Ureter (tissue), 1 donor: ENCODE data around the gene UTS2R. TPM values are rescaled to one million over a fixed set of nuclear protein-coding genes. Genes with fewer than 3 reads are reported as not detected.
A peak's percentile ranks its signal among the peaks of the same experiment; 100 is the strongest.
"Not testable (repeated sequence)": the region's sequence is repeated elsewhere in the genome, so short reads cannot be mapped to it uniquely, and the experiment has no call there.

Experiments
- DNase-seq: peaks from one replicate; pipeline ENCODE4 v3.0.0-alpha.2; 2020; ENCODE audit warnings: low spot score
- total RNA-seq: library from RNA; stranded (reverse); gene quantifications from one replicate; pipeline ENCODE4 v1.2.4, GENCODE V29; 2023
- donor health status: DM: yes; HTN: yes; CAD: no.

Gene UTS2R
- total RNA-seq, 1 donor from 2014 or later: not detected

DNA sequence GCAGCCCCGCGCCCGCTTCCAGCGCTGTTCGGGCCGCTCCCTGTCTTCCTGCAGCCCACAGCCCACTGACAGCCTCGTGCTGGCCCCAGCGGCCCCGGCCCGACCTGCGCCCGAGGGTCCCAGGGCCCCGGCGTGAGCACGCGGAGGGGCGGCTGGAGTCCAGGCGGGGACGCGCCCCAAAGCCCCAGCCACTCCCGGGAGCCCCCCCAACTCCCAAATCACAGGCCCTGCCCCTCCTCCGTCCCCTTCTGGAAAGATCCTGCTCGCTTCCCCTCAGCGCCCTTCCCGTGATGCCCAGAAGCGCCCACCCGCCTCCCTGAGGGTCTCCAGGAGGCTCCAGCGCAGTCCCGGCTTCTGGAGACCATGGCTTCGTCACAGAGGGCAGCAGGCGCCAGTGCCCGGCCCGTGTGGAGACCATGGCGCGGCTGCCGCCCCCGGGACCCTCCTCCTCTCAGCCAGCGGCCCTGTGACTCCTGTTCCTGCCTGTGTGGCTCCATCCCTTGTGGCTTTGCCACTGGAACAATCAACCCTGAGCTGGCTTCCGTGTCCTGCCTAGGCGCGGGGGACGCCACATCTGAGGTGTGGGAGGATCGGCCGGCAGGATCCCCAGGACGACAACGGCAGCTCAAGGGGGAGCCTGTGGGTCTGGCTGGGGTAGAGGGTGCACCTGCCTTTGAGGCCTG lies 3.9 kb downstream of the UTS2R start:
- no peak for DNase-seq

DNA sequence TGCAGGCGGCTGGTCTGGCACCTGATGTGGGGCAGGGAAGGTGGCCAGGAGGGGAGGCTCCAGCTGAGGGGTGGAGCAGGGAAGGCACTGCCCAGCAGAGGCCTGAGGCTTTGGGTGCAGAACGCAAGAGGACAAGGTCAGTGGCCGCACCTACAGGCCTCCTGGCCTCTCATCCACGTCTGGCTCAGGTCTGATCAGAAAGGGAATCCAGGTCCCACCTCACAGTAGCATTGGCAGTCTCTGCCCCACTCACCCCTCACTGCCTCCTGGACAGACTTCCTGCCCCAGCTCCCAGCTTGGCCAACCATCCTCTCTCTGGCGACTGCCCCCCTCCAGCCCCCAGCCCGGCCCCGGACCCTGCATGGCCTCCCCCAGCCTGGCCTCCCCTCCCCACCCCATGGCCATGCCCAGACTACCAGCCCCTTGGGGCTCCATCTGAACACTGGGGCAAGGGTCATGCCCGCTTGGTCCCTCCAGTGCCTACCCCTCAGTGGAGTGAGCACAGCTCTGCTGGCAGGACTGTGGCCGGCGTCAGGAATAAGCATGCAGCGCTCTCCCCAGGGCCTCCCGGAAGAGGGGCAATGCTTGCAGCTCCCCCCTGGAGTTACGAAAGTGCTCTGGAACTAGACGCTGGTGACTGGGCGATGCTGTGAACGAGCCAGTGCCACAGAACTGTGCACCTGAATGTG lies 4.6 kb downstream of the UTS2R start:
- no peak for DNase-seq

DNA sequence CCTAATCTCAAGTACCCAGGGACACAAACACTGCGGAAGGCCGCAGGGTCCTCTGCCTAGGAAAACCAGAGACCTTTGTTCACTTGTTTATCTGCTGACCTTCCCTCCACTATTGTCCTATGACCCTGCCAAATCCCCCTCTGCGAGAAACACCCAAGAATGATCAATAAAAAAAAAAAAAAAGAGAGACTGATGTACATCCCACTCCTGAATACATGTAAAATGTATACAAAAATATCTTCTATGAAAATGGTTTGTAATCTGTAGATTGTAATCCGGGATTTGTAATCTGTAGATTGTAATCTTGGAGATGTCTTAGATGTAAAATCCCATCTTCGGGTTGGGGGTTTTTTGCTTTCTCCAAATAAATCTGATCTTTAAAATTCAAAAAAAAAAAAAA lies 5.7 kb downstream of the UTS2R start:
- not testable (repeated sequence) for DNase-seq

DNA sequence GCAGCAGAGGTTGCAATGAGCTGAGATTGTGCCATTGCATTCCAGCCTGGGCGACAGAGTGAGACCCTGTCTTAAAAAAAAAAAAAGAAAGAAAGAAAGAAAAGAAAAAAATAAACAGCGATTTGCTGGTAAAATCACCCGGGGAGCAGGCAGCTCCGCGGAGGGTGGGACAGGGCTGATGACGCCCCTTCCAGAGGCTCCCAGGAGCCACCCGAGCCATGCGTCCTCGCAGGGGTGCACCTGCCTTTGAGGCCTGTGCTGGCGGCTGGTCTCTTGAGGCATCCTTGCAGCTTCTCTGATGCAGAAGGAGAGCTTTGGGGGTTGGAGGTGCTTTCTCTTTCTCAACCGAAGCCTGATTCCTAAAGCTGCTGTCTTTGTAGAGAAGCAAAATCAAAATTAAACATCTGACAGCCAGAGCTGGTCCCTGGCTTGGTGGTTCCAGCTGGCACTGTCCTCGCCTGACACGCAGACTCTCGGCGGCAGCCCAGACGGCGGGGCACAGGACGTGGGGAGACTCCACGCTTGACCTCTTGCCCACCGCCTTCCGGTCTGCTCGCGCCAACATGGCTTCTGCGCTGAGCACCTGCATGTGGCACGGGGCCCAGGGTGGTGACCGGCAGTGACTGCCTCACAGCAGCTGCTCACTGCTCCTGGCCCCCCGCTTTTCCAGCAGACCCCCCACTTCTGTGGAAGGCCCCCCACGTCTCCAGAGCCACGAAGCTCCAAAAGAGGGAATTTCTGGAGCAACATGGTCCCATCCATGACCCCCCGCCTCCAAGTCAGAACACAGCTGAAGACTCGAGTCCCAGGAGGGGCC lies 6.6 kb downstream of the UTS2R start:
- no peak for DNase-seq

DNA sequence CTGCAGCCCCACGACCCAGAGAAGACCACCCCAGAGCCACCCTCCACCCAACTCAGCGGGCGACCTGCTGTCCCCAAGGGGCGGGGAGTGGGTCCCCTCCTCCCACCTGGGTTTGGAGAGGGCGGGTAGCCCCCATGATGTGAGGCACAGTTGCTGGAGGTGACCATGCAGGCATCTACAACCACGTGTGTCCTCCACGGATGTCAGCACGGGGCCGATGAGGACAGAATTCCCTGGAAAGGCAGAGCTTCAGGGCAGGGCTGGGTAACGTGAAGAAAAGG lies 7.1 kb downstream of the UTS2R start:
- DNase-seq: no peak

DNA sequence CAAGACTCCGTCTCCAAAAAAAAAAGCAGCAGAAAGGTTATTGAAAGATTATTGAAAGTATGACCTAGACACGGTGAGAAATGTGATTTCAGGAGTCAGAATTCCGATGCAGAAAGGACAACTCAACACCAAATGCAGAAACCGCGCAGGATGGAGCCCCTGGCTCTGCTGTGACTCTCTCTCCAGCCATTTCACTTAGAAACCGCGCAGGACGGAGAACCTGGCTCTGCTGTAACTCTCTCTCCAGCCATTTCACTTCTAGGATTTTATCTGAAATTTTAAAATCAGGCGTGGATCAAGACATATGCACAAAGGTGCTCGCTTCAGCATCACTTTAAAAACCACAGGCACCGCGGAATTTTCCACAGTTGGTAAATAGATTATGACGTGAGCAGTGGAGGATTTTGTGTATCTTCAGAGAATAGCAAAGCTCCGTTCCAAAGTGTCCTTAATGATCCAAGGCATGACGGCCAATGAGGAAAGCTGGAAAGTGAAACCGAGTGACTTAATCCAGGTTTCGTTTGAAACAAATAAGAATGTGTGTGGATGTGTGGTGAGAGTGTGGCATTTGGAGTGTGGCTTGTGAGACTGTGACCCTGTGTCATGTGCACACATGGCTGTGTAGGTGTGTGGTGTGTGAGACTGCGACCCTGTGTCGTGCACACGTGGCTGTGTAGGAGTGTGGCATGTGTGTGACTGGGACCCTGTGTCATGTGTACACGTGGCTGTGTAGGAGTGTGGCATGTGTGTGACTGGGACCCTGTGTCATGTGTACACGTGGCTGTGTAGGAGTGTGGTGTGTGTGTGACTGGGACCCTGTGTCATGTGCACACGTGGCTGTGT lies 9.5 kb downstream of the UTS2R start:
- no peak for DNase-seq

DNA sequence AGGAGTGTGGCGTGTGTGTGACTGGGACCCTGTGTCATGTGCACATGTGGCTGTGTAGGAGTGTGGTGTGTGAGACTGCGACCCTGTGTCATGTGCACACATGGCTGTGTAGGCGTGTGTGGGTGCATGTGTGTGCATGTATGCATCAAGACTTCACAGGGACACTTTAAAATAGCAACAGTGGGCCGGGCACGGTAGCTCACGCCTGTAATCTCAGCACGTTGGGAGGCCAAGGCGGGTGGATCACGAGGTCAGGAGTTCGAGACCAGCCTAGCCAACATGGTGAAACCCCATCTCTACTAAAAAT lies 10.1 kb downstream of the UTS2R start:
- DNase-seq: not testable (repeated sequence)

DNA sequence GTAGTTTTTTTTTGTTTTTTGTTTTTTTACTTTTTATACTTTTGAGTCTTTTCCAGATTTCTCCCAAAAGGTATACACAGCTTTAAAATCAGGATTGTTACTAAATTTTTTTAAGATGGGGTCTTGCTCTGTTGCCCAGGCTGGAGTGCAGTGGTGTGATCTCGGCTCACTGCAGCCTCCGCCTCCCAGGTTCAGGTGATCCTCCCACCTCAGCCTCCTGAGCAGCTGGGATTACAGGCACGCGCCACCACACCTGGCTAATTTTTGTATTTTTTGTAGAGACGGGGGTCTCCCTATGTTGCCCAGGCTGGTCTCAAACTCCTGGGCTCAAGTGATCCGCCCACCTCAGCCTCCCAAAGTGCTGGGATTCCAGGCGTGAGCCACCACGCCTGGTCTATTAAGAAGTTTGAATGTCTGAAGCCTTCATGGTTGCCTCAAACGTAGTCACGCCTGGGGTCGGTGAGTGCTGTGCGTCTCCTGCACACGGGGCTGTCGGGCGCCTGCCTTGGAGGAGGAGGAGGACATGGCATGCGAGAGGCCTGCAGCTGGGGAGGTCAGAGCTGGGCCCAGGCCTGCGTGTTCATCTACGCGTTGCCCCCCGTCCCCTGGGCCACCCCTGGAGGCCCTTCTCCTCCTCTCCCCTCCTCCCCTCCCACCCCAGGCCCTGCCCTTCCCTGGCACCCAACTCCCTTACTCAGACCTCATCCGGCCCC lies 10.8 kb downstream of the UTS2R start:
- not testable (repeated sequence) for DNase-seq

DNA sequence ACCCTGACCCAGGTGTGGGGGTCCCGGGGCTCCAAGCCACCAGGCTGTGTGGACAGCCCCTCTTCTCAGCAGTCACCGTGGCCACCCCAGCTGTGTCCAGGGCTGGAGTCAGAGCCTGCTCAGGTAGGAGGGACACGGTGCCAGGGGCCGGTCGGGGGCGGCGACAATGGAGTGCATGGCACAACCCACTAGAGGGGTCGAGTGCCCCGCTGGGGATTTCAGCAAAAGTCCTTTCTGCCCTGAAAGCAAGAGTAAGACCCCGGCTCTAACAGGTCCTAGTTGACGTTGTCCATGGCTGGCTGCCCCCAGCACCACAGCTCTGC lies 11.3 kb downstream of the UTS2R start:
- no peak for DNase-seq

DNA sequence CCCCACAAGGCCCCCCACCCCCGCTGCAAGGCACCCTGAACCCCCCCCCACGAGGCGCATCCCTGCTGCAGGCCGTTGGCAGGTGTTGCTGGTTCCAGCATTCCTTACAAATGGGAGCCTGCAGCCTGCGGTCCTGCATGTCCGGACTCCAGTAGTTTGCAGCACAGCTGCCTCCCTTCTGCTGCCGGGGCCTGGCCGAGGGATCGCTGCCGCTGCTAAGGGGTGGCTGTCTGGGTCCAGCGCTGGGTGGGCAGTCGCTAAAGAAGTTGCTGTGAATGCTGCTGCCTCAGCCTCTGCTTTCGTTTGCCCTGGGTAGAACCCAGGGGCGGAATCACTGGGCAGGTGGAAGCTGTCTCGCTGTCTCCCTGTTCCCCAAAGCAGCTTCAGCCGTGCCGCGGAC lies 11.8 kb downstream of the UTS2R start:
- no peak for DNase-seq

DNA sequence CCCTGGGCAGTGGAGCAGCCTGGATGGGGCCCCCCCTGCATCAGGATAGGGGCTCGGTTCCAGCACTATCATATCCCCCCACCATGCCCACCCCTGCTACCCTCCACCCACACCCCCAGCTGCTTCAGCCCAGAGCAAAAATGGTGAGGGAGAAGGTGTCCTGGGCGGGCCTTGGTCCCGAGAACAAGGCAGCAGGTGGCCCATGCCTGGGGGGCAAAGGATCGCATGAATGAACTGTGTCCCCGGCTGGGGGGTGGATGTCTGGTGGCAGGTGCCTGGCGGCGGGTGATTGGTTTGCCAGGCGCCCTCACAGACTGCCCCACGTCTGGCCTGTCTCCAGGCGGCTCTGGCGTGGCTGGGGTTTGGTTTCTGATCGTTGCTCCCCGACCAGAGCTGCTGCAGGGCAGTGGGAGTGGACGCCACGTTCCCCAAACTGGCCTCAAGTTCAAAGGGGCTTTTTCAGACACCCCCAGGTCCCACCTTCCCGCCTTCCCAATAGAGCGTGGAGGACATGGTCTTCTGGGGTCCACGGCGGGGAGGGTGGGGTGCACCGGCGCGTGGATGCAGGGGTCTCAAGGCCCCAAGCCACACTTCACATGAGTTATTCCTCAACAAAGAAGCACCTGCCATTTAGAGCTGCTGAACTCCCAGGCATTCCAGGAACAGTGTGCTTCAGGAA lies 12.6 kb downstream of the UTS2R start:
- DNase-seq: no peak

DNA sequence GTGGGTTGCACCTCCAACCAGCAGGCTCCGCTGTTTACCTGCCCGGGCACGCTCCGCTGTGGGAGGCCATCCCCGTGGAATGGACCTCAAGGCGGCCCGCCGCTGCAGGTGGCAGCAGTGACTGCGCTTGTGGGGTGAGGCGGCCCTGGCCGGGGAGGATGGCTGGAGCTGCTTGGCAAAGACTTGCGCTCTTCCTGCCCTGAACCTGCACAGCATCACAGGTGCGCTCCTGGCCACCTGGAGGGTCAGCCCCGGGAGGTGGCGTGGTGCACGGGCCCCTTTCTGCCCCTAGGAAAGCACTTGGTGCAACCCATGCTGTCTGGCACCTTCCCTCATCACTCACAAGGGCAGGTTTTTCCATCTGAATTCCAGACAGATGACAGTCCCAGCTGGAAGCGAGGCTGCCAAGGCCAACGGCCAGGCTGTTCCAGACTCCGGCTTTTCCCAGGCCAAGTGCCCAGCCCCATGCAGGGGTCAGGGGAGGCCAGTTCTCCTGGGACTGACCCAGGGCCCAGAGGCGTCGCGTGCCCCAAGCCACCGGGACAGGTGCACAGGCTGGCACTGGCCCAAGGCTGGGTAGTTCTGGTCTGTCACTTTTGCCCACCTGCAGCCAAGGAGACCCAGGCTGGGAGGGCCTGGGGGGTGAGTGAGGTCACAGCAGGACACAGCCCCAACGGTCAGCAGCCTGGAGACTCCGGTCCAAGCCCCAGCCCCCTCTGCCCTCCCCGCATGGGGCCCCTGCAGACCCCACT lies 13.3 kb downstream of the UTS2R start:
- DNase-seq: peak; percentile 86

DNA sequence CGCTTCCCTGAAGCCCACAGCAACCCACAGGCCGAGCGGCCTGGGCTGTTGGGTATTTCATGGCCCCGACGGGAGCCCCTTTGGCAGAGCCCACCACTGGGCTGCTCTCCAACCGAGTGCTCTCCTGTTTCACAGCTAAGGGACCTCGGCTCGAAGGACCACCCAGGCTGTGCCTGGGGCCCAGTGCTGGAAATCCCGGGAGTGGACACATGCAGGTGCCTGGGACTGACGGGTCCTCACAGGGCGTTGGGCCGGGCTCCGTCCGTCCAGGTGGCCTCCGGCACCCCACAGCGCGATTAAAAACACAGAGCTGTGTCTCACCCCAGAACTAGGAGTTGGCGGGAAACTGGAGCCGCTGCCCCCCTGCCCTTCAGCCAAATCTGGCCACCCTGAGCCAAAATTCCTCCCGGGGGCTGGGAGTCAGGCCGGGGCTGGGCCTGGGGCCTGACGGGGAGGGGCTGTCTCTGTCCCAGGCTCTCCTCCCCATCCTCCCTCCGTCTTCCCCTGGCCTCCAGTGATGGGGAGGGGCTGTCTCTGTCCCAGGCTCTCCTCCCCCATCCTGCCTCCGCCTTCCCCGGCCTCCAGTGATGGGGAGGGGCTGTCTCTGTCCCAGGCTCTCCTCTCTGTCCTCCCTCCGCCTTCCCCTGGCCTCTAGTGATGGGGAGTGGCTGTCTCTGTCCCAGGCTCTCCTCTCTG lies 14.1 kb downstream of the UTS2R start:
- DNase-seq: no peak

DNA sequence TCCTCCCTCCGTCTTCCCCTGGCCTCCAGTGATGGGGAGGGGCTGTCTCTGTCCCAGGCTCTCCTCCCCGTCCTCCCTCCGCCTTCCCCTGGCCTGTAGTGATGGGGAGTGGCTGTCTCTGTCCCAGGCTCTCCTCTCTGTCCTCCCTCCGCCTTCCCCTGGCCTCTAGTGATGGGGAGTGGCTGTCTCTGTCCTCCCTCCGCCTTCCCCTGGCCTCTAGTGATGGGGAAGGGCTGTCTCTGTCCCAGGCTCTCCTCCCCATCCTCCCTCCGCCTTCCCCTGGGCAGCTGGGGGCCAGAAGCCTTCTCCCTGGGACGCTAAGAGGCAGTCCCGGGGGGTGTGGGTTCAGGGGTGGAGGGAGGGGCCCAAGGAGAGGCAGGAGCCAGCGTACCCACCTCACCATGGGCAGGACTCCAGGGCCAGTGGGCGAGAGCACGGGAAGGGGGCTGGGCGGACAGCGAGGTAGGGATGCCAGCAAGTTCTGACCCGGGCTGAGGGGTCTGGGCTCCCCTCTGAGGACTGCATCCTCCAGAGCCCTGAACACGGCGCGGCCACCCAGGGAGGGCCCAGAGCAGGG lies 14.8 kb downstream of the UTS2R start:
- DNase-seq: no peak

DNA sequence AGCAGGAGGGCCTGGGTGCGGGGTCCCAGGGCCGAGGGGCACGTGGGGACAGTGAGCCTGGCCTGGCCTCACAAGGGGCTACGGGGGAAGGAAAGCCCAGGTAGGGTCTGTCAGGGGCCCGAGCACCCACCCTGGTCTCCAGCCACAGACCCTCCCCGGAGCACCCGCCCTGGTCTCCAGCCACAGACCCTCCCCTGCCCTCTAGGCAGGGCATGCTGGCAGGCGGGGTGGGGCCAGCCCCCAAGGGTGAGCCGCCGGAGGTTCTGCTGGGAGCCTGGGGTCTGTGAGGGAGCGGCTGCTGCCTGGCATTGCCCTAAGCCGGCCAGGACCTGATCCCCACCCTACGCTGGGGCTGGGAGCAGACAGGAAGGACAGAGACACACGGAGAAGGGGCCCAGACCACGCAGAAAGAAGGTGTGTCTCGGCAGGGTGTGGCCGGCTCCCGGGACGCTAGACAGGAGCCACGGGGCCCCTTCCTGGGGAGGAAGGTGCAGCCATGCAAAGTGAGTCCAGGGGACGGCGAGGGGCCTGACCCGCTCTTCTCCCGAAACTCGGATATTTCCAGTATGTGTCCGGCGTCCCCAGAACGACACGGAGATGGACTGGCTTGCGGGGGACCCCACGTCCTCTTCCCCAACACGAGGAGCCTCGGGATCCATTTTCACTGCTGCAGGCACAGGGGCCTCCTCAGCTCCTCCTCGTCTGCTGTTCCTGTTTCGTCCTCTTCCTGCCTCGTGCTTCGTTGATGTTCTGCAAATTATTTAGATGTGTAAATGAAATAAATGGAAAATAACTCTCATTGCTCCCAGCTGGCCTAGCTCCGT lies 15.5 kb downstream of the UTS2R start:
- no peak for DNase-seq

DNA sequence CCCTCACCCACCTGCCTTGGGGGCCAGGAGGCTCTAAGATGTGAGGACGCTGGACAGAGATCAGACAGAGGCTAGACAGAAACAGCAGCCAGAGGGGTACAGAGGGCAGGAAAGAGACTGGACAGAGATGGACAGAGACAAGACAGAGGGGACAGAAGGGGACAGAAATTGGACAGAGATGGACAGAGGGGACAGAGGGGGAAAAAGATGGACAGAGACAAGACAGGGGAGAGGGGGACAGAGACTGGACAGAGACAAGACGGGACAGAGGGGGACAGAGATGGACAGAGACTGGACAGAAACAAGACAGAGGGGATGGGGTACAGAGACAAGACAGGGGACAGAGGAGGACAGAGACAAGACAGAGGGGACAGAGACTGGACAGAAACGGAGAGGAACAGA lies 16.1 kb downstream of the UTS2R start:
- DNase-seq: no peak

DNA sequence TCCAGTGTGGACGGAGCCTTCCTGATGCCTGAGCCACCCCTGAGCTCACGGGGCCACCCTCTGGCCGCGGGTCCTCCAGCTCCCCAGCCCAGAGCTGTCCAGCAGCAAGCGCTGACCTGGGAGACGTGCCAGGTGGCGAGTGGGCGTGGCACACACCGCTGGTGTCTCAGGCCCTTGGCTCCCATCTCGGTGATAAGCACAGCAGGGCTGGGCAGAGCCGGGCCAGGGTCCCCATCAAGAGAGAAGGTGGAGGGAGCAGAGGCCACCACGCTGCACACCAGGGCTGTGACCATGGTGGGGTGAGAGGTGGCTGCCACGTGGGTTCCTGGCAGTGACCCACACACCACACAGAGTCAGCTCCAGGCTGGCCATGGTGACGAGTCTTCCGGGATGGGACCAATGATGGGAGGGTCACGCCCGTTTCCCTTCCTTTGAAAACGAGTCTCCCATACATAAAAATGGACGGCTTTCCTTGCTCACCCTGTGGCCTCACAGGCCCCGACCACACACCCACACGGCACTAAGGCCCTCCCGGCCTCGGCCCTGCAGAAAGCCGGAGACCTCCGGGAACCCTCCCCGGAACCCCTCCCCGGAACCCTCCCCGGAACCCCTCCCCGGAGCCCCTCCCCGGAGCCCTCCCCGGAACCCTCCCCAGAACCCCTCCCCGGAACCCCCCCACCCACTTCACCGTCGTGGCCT lies 16.8 kb downstream of the UTS2R start:
- DNase-seq: no peak

DNA sequence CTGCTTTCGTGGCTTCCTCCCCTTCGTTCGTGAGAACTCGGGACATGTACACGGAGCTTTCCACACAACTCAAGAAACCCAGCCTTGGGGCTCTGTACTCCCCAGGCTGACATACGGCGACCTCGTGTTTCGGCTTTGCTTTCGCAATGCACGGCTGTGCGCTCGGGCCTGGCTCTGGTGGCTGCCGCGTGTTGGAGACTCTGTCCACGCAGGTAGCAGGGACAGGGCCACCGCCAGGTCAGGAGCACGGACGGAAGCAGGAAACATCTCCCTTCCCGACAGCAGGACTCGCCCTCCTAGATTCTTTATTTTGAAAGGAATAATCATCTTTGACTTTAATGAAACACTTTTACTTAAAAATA lies 17.3 kb downstream of the UTS2R start:
- DNase-seq: no peak
